Brain microvascular endothelial cell (primary cell): Measurements from ENCODE around the gene ANKRD65.

ENCODE experiments used
- DNase-seq: peaks from one replicate; pipeline ENCODE4 v3.0.0-alpha.2; 2020
- H3K27ac ChIP-seq: fragments of 250-450 bp; sonication (Bioruptor Pico); 2 replicates; pipeline ENCODE4 v1.5.1; 2020; ENCODE audit warnings: mild to moderate bottlenecking, moderate library complexity
- H3K27me3 ChIP-seq: fragments of 250-450 bp; sonication (Bioruptor Pico); replicated peaks from 2 replicates; pipeline ENCODE4 v1.5.1; 2020; ENCODE audit warnings: mild to moderate bottlenecking
- H3K36me3 ChIP-seq: fragments of 250-450 bp; sonication (Bioruptor Pico); replicated peaks from 2 replicates; pipeline ENCODE4 v1.5.1; 2020; ENCODE audit warnings: mild to moderate bottlenecking
- H3K4me3 ChIP-seq: 2 replicates; pipeline ENCODE4 v1.5.1; 2011; ENCODE audit warnings: low read depth, mild to moderate bottlenecking, control low read depth, low read length, moderate library complexity
- CTCF ChIP-seq: IDR thresholded peaks from 2 replicates; pipeline ENCODE4 v1.5.1; 2011; ENCODE audit warnings: low read depth, mild to moderate bottlenecking, moderate library complexity, low read length, control low read depth, inconsistent platforms; ENCODE audit errors: missing control alignments
- in situ Hi-C: cut with HindIII; loops from 2 replicates; pipeline ENCODE4 v1.10.0; 2017; ENCODE audit warnings: low sequenced_read_pairs, low pct_ligation_motif_present

The ANKRD65 gene

GRCh38 chr1:1422465-1423244 lies 1.6 kb upstream of the ANKRD65 start:
- H3K4me3 ChIP-seq, result no peak overlapping the region
- in situ Hi-C loops, result no loop called here
- no peaks in the 10 kb centered on the region for H3K27me3 ChIP-seq
- DNase-seq, result peak; percentile 49
- H3K36me3 ChIP-seq, result no peaks in the 10 kb centered on the region
- H3K27ac ChIP-seq, result no peak overlapping the region
- no peak for TF ChIP-seq CTCF

- in situ Hi-C loops, result no loop called here
- TF ChIP-seq CTCF, result no peak
- H3K27ac ChIP-seq, result no peak overlapping the region
- no peaks in the 10 kb centered on the region for H3K36me3 ChIP-seq
- no peak for DNase-seq
- H3K27me3 ChIP-seq, result no peaks in the 10 kb centered on the region
- H3K4me3 ChIP-seq, result no peak overlapping the region
Measured at GRCh38 chr1:1421907-1422464, 910 bp upstream of the ANKRD65 start.

GRCh38 chr1:1420654-1421141 lies 378 bp downstream of the ANKRD65 start:
- no peak for TF ChIP-seq CTCF
- Histone ChIP-seq H3K27ac (no peak overlapping the region), H3K4me3 (no peak overlapping the region), H3K27me3 (no peaks in the 10 kb centered on the region), H3K36me3 (no peaks in the 10 kb centered on the region)
- in situ Hi-C loops, result no loop called here
- no peak for DNase-seq

- in situ Hi-C loops, result no loop called here
- Histone ChIP-seq H3K4me3 (peak overlapping the region; percentile 29), H3K36me3 (no peaks in the 10 kb centered on the region), H3K27ac (no peak overlapping the region), H3K27me3 (no peaks in the 10 kb centered on the region)
- no peak for DNase-seq
- no peak for TF ChIP-seq CTCF
Measured at GRCh38 chr1:1419813-1420653, 1.0 kb downstream of the ANKRD65 start.

GRCh38 chr1:1419363-1419812 lies 1.7 kb downstream of the ANKRD65 start:
- no peaks in the 10 kb centered on the region for H3K36me3 ChIP-seq
- H3K27me3 ChIP-seq, result no peaks in the 10 kb centered on the region
- TF ChIP-seq CTCF, result no peak
- no peak overlapping the region for H3K27ac ChIP-seq
- in situ Hi-C loops, result no loop called here
- no peak for DNase-seq
- peak overlapping the region; percentile 29 for H3K4me3 ChIP-seq
